Urinary bladder (tissue), 4 donors: ENCODE data around the gene GALR1. TPM values are rescaled to one million over a fixed set of nuclear protein-coding genes. Genes with fewer than 3 reads are reported as not detected.
"Not testable (repeated sequence)": the region's sequence is repeated elsewhere in the genome, so short reads cannot be mapped to it uniquely, and the experiment has no call there.

Source experiments
- DNase-seq: peaks from one replicate; pipeline ENCODE4 v3.0.0-alpha.2; 2015; ENCODE audit errors: extremely low spot score
- H3K27ac ChIP-seq: one replicate; pipeline ENCODE4 v1.5.1; 2013; ENCODE audit warnings: low read depth, mild to moderate bottlenecking, moderate library complexity
- H3K36me3 ChIP-seq: one replicate; pipeline ENCODE4 v1.6.1; 2013; ENCODE audit warnings: mild to moderate bottlenecking, moderate library complexity; ENCODE audit not compliant: insufficient read depth
- H3K4me1 ChIP-seq: one replicate; pipeline ENCODE4 v1.6.1; 2013; ENCODE audit warnings: mild to moderate bottlenecking, moderate library complexity; ENCODE audit not compliant: insufficient read depth
- H3K4me3 ChIP-seq: one replicate; pipeline ENCODE4 v1.5.1; 2013; ENCODE audit warnings: low read depth, low read length
- WGBS: extraction: QIAGEN DNeasy Blood & Tissue Kit; methylation state at CpG from one replicate; pipeline ENCODE4 v1.1.7; 2013; 5-methylcytosine and 5-hydroxymethylcytosine counted together
- polyA plus RNA-seq: library from polyadenylated mRNA; stranded (reverse); fragments of 200-250 nt; gene quantifications from one replicate; pipeline ENCODE4 v1.2.3, GENCODE V29; 2013
- total RNA-seq: library from RNA; depleted of rRNA; stranded (reverse); fragments of >200 nt; gene quantifications from one replicate; pipeline ENCODE4 v1.2.3, GENCODE V29; 2014
- donor health status: healthy with polysubstance abuse.
- donor health status: healthy.

Gene GALR1
- total and polyA plus RNA-seq, 2 donors, result 0.25 to 1.1 TPM

DNA sequence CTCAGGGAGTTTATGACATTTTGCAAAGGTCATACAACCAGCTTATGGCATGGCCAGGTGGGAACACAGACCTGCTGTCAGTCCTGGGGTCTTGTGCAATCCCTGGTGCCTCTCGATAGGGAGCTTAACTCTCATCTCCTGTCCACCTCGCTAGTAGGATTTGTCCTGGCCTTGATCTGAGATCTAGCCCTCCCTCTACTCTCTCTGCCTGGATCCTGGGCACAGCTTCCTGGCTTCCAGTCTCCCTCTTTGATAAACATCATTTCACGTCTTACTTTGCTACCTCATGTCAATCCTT is 13.8 kb downstream of the GALR1 start:
- H3K27ac ChIP-seq, result no peak overlapping the region
- no peaks in the 10 kb centered on the region for H3K36me3 ChIP-seq
- no peak for DNase-seq
- 40% methylated on average over 3 of the region's 3 CpGs for WGBS
- H3K4me3 ChIP-seq, result no peak overlapping the region
- no peaks in the 10 kb centered on the region for H3K4me1 ChIP-seq

DNA sequence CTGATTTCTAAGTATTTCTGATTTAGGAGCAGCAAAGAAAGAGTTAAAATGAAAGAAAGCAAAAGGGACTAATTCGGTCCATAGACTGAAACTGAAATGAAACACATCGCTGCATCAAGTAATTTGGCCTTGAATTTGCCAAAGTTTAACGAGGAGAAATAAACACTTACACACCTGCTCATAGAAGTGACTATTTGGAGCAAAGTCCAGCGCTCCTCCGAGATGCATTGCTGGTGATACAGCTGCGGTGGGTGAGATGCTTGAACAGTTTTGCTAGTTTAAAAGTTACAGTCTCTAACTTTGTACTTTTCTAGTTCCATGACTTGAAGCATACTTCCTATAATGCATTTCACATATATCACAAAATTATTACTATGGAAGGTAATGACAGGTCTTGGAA is 18.3 kb downstream of the GALR1 start:
- no peak overlapping the region for H3K27ac ChIP-seq
- no peak overlapping the region for H3K4me3 ChIP-seq
- H3K4me1 ChIP-seq, result no peaks in the 10 kb centered on the region
- H3K36me3 ChIP-seq, result no peaks in the 10 kb centered on the region
- DNase-seq, result no peak
- WGBS, result 78% methylated on average over 6 of the region's 6 CpGs

DNA sequence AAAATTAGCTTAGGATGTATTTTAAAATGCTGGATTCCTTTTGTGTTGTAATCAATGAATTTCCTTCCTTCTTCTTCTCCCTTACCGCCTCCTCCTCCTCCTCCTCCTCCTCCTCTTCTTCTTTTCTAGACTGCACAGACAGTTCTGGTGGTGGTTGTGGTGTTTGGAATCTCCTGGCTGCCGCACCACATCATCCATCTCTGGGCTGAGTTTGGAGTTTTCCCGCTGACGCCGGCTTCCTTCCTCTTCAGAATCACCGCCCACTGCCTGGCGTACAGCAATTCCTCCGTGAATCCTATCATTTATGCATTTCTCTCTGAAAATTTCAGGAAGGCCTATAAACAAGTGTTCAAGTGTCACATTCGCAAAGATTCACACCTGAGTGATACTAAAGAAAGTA is 18.8 kb downstream of the GALR1 start:
- WGBS, result 81% methylated on average over 9 of the region's 9 CpGs
- Histone ChIP-seq H3K36me3 (no peaks in the 10 kb centered on the region), H3K4me1 (no peaks in the 10 kb centered on the region), H3K27ac (no peak overlapping the region), H3K4me3 (no peak overlapping the region)
- DNase-seq, result no peak

DNA sequence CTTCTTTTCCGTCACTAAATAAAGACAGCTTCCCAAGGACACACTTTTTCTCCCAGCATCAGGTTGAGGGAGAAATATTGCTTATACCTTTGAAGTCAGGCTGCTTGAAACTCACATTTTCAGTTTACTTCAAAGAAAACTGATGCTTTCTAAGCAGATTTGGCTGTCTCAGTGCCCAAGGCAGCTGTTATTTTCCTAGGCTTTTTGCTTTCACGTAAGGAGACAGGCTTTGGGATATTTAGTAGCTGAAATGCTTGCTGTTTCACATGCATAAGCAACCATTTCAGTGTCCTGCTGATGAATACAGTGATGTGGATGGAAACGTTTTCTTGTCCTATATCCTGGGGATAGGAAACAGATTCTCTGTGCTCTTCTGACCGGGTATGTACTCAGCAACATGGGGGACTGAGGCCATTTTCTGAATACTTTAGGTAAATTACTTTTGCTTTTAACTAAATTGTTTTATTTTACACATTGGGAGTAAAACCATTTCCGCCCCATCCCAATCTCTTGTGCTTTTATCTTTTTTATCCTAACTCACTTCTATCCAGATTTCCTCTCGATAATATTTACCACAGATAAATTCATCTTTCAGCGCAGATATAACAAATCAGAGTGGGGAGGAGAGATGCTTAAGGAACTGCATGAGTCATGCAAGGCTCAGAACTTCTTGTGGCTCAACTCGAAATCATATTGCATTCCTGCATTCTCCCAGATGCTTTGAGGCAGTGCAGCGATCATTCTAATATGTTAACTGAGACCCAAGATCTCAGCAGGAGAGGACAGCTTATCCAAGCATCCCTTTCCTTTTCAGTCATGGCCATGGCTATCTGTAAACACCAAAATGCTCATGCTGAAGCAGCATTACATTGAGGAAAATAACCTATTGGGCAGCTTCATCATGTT is 22.2 kb downstream of the GALR1 start:
- no peaks in the 10 kb centered on the region for H3K4me1 ChIP-seq
- H3K36me3 ChIP-seq, result no peaks in the 10 kb centered on the region
- 31% methylated on average over 9 of the region's 9 CpGs for WGBS
- DNase-seq, result no peak
- no peak overlapping the region for H3K4me3 ChIP-seq
- H3K27ac ChIP-seq, result no peak overlapping the region

DNA sequence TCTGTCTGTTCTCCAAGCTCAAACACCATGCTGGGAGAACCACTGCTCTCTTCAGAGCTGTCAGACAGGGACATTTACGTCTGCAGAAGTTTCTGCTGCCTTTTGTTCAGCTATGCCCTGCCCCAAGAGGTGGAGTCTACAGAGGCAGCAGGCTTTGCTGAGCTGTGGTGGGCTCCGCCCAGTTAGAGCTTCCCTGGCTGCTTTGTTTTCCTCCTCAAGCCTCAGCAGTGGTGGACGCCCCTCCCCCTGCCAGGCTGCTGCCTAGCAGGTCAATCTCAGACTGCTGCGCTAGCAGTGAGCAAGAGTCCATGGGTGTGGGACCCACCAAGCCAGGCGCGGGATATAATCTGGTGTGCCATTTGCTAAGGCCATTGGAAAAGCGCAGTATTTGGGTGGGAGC is 41.2 kb downstream of the GALR1 start:
- not testable (repeated sequence) for H3K36me3 ChIP-seq, DNase-seq, H3K4me1 ChIP-seq, H3K4me3 ChIP-seq, H3K27ac ChIP-seq
- WGBS, result 71% methylated on average over 7 of the region's 7 CpGs

DNA sequence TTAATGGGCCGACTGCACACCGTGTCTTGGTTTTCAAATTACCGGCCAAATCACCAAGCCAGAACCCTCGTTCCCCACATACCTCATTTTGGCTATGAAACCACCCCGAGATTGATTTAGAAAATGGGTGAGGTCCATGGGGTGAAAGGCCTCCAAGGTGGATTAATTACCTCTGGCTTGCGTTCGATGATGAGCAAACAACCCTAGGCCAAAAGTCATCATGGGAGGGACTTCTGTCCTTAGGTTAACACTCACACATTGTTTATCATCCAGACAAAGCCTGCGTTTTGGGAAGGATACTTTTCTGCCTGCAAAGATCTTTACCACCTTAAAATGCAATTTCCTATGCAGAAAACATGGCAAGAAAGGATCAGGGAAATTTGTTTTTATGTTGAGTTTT is 48.5 kb downstream of the GALR1 start:
- H3K4me3 ChIP-seq, result no peak overlapping the region
- no peak overlapping the region for H3K27ac ChIP-seq
- no peak for DNase-seq
- H3K4me1 ChIP-seq, result no peaks in the 10 kb centered on the region
- 65% methylated on average over 8 of the region's 8 CpGs for WGBS
- H3K36me3 ChIP-seq, result no peaks in the 10 kb centered on the region

DNA sequence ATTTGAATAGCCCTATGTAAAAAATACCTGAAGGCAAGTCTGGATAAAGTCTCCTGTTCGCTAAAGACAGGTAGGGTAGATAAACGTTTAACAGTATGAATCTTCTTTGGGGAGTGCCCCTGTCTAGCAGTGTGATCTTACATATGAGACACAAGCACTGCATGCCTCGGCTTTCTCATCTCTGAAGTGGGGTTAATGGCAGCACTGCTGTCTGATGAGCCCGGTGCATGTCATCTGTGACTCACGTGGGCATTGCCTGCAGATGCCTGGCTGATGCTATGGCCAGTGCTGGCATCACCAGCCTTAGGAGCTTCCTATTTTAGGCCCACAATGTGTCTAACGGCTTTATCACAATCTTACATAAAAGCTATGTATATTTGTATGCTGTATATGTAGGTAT is 50.1 kb downstream of the GALR1 start:
- 78% methylated on average over 6 of the region's 6 CpGs for WGBS
- no peak overlapping the region for H3K27ac ChIP-seq
- H3K4me3 ChIP-seq, result no peak overlapping the region
- no peak for DNase-seq
- no peaks in the 10 kb centered on the region for H3K4me1 ChIP-seq
- H3K36me3 ChIP-seq, result no peaks in the 10 kb centered on the region

DNA sequence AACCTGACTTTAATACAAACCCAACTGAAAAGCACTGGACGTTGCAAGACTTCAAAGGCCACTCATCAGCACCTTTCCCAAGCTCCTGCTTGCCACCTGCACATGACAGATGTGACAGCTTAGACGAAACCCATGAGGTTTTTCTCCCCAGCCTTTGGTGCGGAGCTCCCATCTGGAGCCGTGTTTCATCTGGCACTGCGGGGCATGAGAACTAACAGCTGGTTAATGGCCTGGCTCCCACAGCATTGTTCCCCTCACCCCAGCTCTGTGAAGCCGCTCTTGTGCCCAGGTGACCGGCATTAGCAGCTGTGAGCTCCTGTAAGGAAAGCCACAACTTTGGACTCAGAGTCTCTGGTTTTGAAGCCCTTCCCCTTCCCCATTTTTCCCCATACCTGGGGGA is 50.9 kb downstream of the GALR1 start:
- H3K4me1 ChIP-seq, result no peaks in the 10 kb centered on the region
- H3K27ac ChIP-seq, result no peak overlapping the region
- no peak overlapping the region for H3K4me3 ChIP-seq
- H3K36me3 ChIP-seq, result no peaks in the 10 kb centered on the region
- WGBS, result 69% methylated on average over 7 of the region's 7 CpGs
- no peak for DNase-seq

DNA sequence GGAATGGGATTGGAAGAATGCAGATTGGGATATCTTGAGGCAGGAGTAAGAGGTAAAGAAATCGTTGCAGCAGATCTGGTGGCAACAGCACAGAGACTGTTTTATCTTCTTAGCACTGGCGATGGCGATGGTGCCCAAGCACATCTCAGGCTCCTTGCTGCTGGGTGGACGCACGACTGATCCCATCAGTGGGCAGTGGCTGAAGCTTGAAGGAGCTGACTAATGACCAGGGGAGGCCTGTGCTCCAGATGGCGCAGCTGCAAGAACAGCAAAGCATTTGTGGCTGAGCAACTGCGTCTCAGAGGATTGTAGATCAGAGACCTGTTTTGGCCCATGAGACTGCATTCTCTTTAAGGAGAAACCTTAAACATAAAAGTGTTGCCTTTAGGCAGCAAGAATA is 54.6 kb downstream of the GALR1 start:
- Histone ChIP-seq H3K4me3 (no peak overlapping the region), H3K27ac (no peak overlapping the region), H3K4me1 (no peaks in the 10 kb centered on the region), H3K36me3 (no peaks in the 10 kb centered on the region)
- 83% methylated on average over 7 of the region's 7 CpGs for WGBS
- DNase-seq, result no peak

DNA sequence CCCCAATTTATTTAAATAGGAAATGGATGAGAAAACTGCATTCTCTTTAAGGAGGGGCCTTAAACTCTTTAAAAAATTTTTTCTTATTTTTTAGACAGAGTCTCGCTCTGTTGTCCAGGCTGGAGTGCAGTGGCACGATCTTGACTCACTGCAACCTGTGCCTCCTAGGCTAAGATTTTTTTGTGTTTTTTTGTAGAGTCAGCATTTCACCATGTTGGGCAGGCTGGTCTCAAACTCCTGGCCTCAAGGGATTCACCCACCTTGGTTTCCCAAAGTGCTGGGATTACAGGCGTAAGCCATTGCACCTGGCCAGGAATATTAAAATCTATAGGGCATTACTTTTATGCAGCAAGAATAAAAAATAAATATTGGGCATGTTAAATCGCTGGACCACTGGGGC is 56.0 kb downstream of the GALR1 start:
- H3K36me3 ChIP-seq, result no peaks in the 10 kb centered on the region
- 94% methylated on average over 4 of the region's 4 CpGs for WGBS
- no peak overlapping the region for H3K27ac ChIP-seq
- no peaks in the 10 kb centered on the region for H3K4me1 ChIP-seq
- no peak for DNase-seq
- no peak overlapping the region for H3K4me3 ChIP-seq

DNA sequence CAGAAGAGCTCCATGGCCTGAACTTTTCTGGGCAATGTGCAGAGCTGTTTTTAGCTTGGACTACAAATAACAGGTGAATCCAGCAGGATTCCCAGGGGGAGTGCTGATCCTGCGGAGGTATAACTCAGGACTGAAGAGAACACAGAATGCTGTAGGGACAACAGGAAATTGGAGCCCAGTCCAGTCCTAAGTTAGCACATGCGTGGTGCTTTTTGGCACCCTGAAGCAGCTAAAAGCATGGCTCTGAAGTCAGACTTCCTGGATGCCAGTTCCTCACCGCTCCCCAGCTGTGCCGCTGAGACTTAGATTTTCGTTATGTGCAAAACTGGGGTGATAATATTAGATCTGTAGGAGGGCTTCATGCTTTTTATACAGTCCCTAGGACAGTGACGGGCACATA is 58.6 kb downstream of the GALR1 start:
- H3K36me3 ChIP-seq, result no peaks in the 10 kb centered on the region
- WGBS, result 76% methylated on average over 6 of the region's 6 CpGs
- no peak overlapping the region for H3K27ac ChIP-seq
- DNase-seq, result no peak
- no peaks in the 10 kb centered on the region for H3K4me1 ChIP-seq
- no peak overlapping the region for H3K4me3 ChIP-seq

DNA sequence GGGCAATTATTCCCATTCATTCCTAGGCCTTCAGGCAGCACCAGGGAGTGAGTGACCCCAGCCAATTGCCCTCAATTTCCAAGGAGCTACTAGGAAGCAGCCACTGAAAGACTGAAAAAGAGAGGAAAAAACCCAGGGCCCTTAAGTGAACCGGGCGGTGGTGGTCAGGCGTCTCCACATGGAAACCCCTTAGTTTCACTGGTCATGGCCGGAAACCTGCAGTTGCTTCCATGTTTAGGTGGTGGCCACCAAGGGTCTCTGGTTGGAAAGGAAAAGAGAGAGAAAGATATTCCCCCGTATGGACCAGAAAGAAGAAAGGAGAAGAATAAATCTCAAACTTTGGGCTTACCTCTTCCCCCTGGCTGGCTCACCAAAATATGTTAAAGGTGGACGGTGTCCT is 64.9 kb downstream of the GALR1 start:
- H3K4me3 ChIP-seq, result no peak overlapping the region
- no peak for DNase-seq
- no peaks in the 10 kb centered on the region for H3K4me1 ChIP-seq
- WGBS, result 88% methylated on average over 6 of the region's 6 CpGs
- no peaks in the 10 kb centered on the region for H3K36me3 ChIP-seq
- H3K27ac ChIP-seq, result no peak overlapping the region

DNA sequence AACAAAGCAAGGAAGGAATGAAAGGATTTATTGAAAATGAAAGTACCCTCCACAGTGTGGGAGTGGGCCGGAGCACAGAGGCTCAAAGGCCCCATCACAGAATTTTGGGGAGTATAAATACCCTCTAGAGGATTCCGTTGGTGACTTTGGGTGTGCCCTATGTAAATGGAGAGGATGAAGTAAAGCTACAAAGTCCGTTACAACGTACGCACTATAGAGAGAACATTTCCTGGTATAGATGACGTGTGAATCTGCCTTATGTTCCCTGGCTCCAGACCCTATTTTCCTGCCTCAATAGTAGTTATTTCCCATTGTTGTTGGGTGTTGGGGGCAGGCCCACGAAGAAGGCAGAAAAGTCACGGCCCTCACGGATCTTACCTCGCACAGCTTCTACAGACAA is 65.3 kb downstream of the GALR1 start:
- Histone ChIP-seq H3K27ac (no peak overlapping the region), H3K36me3 (no peaks in the 10 kb centered on the region), H3K4me1 (no peaks in the 10 kb centered on the region), H3K4me3 (no peak overlapping the region)
- 90% methylated on average over 10 of the region's 10 CpGs for WGBS
- no peak for DNase-seq

DNA sequence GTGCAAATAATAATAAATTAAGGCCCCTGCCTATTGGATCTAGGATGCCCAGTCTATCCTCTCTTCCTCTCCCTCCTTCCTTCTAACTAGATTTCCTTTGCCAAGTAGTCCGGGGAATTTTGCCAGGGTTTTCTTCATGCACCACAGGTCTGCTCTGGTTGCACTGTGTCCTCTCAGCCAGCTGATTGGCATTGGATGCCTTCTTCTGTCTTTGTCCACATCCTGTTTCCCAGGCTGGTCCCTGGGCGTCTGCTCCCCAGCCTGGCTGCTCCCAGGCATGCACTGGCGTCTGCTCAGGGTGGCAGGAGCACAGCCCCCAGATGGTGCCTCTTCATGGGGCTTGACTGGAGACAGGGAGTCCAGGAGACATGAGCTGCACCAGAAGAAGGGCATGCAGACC is 66.4 kb downstream of the GALR1 start:
- DNase-seq, result no peak
- H3K4me3 ChIP-seq, result no peak overlapping the region

DNA sequence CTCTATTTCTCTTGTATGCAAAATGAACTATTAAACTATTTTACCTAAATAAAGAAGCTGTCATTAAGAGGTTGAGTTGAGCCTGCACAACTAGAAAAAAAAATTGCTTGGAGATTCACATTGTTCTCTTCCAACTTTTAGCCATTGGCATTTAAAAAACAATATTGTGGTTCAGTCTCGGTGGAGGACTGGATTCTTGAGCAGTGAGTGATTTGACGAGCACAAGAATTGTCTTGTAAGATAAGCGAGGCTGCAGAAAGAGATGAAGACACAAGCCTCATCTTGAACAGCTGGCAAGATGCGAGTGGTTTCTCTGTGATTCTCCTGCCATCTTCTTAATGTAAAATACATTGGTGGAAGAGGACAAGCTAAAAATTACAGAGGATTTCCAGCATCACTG is 67.0 kb downstream of the GALR1 start:
- H3K36me3 ChIP-seq, result no peaks in the 10 kb centered on the region
- no peak for DNase-seq
- 70% methylated on average over 4 of the region's 4 CpGs for WGBS
- H3K4me3 ChIP-seq, result no peak overlapping the region
- H3K27ac ChIP-seq, result no peak overlapping the region
- no peaks in the 10 kb centered on the region for H3K4me1 ChIP-seq

More for the DNA sequence above, 66.4 kb downstream of the GALR1 start:
- Histone ChIP-seq H3K27ac (no peak overlapping the region), H3K36me3 (no peaks in the 10 kb centered on the region), H3K4me1 (no peaks in the 10 kb centered on the region)
- WGBS, result 67% methylated on average over 3 of the region's 3 CpGs
